ENCODE data around the gene UMAD1.

DNA sequence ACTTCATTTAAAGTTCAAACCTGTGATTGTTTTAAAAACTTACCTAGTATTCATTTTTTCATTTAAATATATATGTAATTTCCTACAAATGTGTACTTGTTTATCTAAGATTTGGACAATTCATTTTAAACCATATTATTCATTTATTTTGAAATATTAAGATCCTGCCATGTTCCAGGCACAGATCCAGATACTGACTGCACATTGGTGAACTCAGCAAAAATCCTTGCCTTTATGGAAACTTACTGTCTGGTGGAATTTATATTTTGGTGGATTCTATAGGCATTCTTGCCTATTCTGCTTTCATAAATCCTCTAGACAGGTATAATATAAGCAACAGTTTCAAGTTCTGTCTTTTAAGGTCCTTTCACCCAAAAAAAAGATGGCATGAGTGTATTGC lies 126.1 kb downstream of the UMAD1 start:
- TF ChIP-seq, protein P1, sequence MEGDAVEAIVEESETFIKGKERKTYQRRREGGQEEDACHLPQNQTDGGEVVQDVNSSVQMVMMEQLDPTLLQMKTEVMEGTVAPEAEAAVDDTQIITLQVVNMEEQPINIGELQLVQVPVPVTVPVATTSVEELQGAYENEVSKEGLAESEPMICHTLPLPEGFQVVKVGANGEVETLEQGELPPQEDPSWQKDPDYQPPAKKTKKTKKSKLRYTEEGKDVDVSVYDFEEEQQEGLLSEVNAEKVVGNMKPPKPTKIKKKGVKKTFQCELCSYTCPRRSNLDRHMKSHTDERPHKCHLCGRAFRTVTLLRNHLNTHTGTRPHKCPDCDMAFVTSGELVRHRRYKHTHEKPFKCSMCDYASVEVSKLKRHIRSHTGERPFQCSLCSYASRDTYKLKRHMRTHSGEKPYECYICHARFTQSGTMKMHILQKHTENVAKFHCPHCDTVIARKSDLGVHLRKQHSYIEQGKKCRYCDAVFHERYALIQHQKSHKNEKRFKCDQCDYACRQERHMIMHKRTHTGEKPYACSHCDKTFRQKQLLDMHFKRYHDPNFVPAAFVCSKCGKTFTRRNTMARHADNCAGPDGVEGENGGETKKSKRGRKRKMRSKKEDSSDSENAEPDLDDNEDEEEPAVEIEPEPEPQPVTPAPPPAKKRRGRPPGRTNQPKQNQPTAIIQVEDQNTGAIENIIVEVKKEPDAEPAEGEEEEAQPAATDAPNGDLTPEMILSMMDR (IDR thresholded peaks at IDR 0.05): no peak
- TF ChIP-seq POLR2A (IDR thresholded peaks at IDR 0.05): no peak

Data from heart left ventricle (tissue), 13 donors.